ENCODE data around the gene TMEM150C. TPM values are rescaled to one million over a fixed set of nuclear protein-coding genes. Genes with fewer than 3 reads are reported as not detected.
"Not testable (repeated sequence)": the region's sequence is repeated elsewhere in the genome, so short reads cannot be mapped to it uniquely, and the experiment has no call there.

TMEM150C gene
- total RNA-seq, 2 experiments from 2014 or later: not detected

- DNase-seq; H3K27ac Mint-ChIP-seq; H3K9me3 Mint-ChIP-seq; H3K4me3 Mint-ChIP-seq; ATAC-seq (ENCODE audit: low read depth); H3K36me3 Mint-ChIP-seq; POLR2A ChIA-PET: not testable (repeated sequence)
- peaks cover 71% of the 10 kb centered on the region for H3K27me3 Mint-ChIP-seq
- peaks cover 10% of the 10 kb centered on the region for H3K4me1 Mint-ChIP-seq
These were observed 2.6 kb downstream of the TMEM150C start for GRCh38 chr4:82559090-82559734.

DNA sequence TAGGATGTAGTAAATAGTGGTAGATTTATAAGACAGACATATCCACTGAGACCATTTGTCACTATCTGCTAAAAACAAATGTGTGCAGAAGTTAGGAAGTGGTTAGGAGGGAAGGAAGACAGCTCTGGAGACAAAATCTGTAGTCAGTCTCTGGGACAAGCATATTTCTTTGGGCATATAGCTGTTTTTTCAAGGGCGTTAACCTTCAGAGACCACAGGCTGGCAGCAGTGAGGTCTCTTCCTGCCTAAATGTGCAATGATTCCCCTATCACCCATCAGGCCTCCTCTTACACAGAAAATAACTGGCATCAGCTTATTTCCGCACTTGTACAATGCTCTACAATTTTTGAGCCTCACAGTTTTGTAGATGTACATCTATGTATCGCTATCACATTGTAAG lies 6.5 kb downstream of the TMEM150C start:
- no peaks in the 10 kb centered on the region for H3K9me3 Mint-ChIP-seq
- DNase-seq: no peak
- ATAC-seq (ENCODE audit: low read depth): no peak
- H3K27me3 Mint-ChIP-seq: peaks cover 56% of the 10 kb centered on the region
- H3K27ac Mint-ChIP-seq: no peak overlapping the region
- POLR2A ChIA-PET: no interaction called here
- no peaks in the 10 kb centered on the region for H3K36me3 Mint-ChIP-seq
- H3K4me3 Mint-ChIP-seq: no peak overlapping the region
- H3K4me1 Mint-ChIP-seq: no peaks in the 10 kb centered on the region

- DNase-seq (no peak), ATAC-seq (ENCODE audit: low read depth) (no peak)
- H3K4me1 Mint-ChIP-seq: no peaks in the 10 kb centered on the region
- POLR2A ChIA-PET: no interaction called here
- peaks cover 2% of the 10 kb centered on the region for H3K9me3 Mint-ChIP-seq
- H3K4me3 Mint-ChIP-seq: no peak overlapping the region
- H3K27me3 Mint-ChIP-seq: peaks cover 47% of the 10 kb centered on the region
- H3K27ac Mint-ChIP-seq: no peak overlapping the region
- H3K36me3 Mint-ChIP-seq: no peaks in the 10 kb centered on the region
These were observed 8.8 kb downstream of the TMEM150C start for GRCh38 chr4:82553020-82553419.

DNA sequence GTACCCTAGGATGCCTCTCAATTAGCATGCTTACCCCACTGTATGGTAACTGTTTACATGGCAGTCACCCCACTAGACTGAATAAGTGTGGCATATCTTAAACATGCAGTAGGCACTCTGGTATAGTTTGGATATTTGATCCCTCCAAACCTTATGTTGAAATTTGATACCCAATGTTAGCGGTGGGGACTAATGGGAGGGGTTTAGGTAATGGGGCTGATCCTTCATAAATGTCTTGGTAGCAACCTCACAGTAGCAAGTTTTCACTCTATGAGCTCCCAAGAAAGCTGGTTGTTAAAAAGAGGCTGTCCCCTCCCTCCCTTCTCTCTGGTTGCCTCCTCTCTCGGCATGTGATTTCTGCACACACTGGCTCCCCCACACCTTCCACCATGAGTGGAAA lies 10.1 kb downstream of the TMEM150C start:
- peaks cover 6% of the 10 kb centered on the region for H3K9me3 Mint-ChIP-seq
- H3K4me3 Mint-ChIP-seq: no peak overlapping the region
- ATAC-seq (ENCODE audit: low read depth) (no peak), DNase-seq (no peak)
- no peaks in the 10 kb centered on the region for H3K36me3 Mint-ChIP-seq
- peaks cover 38% of the 10 kb centered on the region for H3K27me3 Mint-ChIP-seq
- H3K27ac Mint-ChIP-seq: no peak overlapping the region
- no peaks in the 10 kb centered on the region for H3K4me1 Mint-ChIP-seq
- POLR2A ChIA-PET: no interaction called here

GRCh38 chr4:82547850-82548249 lies 13.9 kb downstream of the TMEM150C start:
- H3K4me1 Mint-ChIP-seq; H3K4me3 Mint-ChIP-seq; ATAC-seq (ENCODE audit: low read depth); H3K9me3 Mint-ChIP-seq; DNase-seq; POLR2A ChIA-PET; H3K36me3 Mint-ChIP-seq; H3K27ac Mint-ChIP-seq: not testable (repeated sequence)
- peaks cover 23% of the 10 kb centered on the region for H3K27me3 Mint-ChIP-seq

GRCh38 chr4:82543131-82543530 lies 18.7 kb downstream of the TMEM150C start:
- H3K36me3 Mint-ChIP-seq: no peaks in the 10 kb centered on the region
- POLR2A ChIA-PET: no interaction called here
- no peak overlapping the region for H3K4me3 Mint-ChIP-seq
- H3K4me1 Mint-ChIP-seq: no peaks in the 10 kb centered on the region
- H3K27ac Mint-ChIP-seq: no peak overlapping the region
- peaks cover 4% of the 10 kb centered on the region for H3K9me3 Mint-ChIP-seq
- peaks cover 23% of the 10 kb centered on the region for H3K27me3 Mint-ChIP-seq
- ATAC-seq (ENCODE audit: low read depth) (no peak), DNase-seq (no peak)

GRCh38 chr4:82542642-82543041 lies 19.1 kb downstream of the TMEM150C start:
- Mint-ChIP-seq H3K27me3 (peaks cover 23% of the 10 kb centered on the region), H3K4me1 (no peaks in the 10 kb centered on the region), H3K9me3 (peaks cover 3% of the 10 kb centered on the region), H3K27ac (no peak overlapping the region), H3K4me3 (no peak overlapping the region), H3K36me3 (no peaks in the 10 kb centered on the region)
- no peak for ATAC-seq (ENCODE audit: low read depth)
- DNase-seq: no peak
- POLR2A ChIA-PET: no interaction called here

DNA sequence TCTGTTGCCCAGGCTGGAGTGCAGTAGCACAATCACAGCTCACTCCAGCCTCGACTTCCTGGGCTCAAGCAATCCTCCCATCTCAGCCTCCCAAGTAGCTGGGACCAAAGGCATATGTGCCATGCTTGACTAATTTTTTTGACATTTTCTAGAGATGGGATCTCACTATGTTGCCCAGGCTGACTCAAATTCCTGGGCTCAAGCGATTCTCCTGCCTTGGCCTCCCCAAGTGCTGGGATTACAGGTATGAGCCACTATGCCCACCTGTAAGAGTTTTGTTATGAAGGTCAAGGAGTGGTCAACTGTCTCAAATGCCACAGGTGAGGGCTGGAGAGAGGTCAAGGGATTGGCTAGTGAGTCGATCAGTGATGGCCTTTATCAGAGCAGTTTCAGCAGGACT lies 32.5 kb downstream of the TMEM150C start:
- H3K4me3 Mint-ChIP-seq: no peak overlapping the region
- no peak for ATAC-seq (ENCODE audit: low read depth)
- no peaks in the 10 kb centered on the region for H3K36me3 Mint-ChIP-seq
- no peak for DNase-seq
- no peaks in the 10 kb centered on the region for H3K4me1 Mint-ChIP-seq
- POLR2A ChIA-PET: no interaction called here
- no peaks in the 10 kb centered on the region for H3K9me3 Mint-ChIP-seq
- peaks cover 7% of the 10 kb centered on the region for H3K27me3 Mint-ChIP-seq
- H3K27ac Mint-ChIP-seq: no peak overlapping the region

DNA sequence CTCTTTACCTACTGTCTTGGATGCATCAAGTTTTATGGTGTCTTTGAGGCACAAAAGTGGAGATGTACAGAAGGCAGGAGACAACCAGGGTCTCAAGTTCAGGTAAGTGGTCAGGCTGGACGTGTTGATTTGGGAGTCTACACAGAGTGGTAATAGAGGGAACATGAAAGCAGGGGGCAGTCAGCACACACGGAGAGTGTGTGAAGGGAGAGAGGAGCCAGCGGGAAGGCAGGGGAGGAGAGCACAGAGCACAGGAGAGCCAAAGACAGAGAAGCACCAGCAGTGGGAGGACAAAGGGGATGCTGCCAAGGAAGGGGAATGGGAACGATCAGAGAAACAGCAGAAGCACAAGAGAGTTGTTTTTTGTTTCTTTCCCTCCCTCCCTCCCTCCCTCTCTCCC lies 32.9 kb downstream of the TMEM150C start:
- Mint-ChIP-seq H3K27ac (no peak overlapping the region), H3K36me3 (no peaks in the 10 kb centered on the region), H3K27me3 (peaks cover 5% of the 10 kb centered on the region), H3K4me3 (no peak overlapping the region), H3K4me1 (no peaks in the 10 kb centered on the region), H3K9me3 (no peaks in the 10 kb centered on the region)
- POLR2A ChIA-PET: no interaction called here
- no peak for ATAC-seq (ENCODE audit: low read depth)
- no peak for DNase-seq

DNA sequence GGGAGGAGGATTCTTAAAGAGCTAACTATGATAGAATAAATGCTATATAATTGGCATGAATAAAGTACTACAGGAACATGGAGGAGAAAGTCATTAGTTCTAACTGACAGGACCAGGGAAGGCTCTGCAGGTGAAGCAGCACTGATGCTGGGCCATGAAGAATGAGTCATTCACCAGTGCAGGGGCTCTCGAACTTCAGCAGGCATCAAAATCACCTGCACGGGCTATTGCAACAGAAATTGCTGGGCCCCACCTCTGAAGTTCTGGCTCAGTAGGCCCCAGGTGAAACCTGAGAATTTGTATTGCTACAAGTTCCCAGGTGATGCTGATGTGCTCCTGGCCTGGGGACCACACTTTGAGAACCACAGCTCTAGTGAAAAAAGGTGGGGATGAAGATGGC lies 33.7 kb downstream of the TMEM150C start:
- Mint-ChIP-seq H3K9me3 (no peaks in the 10 kb centered on the region), H3K4me3 (no peak overlapping the region), H3K27me3 (peaks cover 4% of the 10 kb centered on the region), H3K4me1 (no peaks in the 10 kb centered on the region), H3K36me3 (no peaks in the 10 kb centered on the region), H3K27ac (no peak overlapping the region)
- no peak for ATAC-seq (ENCODE audit: low read depth)
- POLR2A ChIA-PET: no interaction called here
- DNase-seq: no peak

GRCh38 chr4:82525307-82525911 lies 36.4 kb downstream of the TMEM150C start:
- Mint-ChIP-seq H3K27ac (no peak overlapping the region), H3K4me1 (no peaks in the 10 kb centered on the region), H3K27me3 (peaks cover 4% of the 10 kb centered on the region), H3K9me3 (no peaks in the 10 kb centered on the region), H3K4me3 (no peak overlapping the region), H3K36me3 (no peaks in the 10 kb centered on the region)
- no peak for ATAC-seq (ENCODE audit: low read depth)
- no peak for DNase-seq
- POLR2A ChIA-PET: no interaction called here

DNA sequence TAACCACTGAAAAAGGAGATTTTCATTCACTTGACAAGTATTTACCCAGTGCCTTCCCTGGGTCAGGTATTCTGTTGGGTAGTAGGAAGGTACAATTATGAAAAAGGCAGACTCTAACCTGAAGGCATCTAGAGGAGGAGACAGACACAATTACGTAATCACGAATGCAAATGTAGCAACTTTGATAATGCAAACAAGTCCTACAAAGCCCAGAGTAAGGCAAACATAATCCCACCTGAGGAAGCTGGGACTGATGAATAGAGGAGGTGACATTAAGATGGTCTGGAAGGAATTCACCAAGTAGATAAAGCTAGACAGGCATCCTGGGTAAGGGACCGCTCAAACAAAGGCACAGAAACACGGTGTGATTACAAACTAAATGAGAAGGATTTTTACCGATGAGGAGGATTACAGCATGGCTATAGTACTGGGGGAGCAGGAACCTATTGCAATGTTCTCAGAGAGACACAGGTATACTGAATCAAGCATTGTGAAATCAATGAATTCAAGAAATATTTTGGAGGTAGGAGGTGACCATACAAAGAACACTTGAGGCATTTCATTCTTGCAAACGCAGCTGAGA lies 37.1 kb downstream of the TMEM150C start:
- Mint-ChIP-seq H3K4me3 (no peak overlapping the region), H3K4me1 (no peaks in the 10 kb centered on the region), H3K36me3 (no peaks in the 10 kb centered on the region), H3K27ac (no peak overlapping the region), H3K27me3 (peaks cover 4% of the 10 kb centered on the region), H3K9me3 (no peaks in the 10 kb centered on the region)
- POLR2A ChIA-PET: no interaction called here
- no peak for ATAC-seq (ENCODE audit: low read depth)
- no peak for DNase-seq

- H3K4me1 Mint-ChIP-seq: no peaks in the 10 kb centered on the region
These were observed 38.6 kb downstream of the TMEM150C start for GRCh38 chr4:82523179-82523578.

GRCh38 chr4:82522472-82522871 lies 39.3 kb downstream of the TMEM150C start:
- H3K4me3 Mint-ChIP-seq: no peak overlapping the region
- no peak overlapping the region for H3K27ac Mint-ChIP-seq
- no peaks in the 10 kb centered on the region for H3K9me3 Mint-ChIP-seq
- no peaks in the 10 kb centered on the region for H3K4me1 Mint-ChIP-seq
- no peak for ATAC-seq (ENCODE audit: low read depth)
- peaks cover 4% of the 10 kb centered on the region for H3K27me3 Mint-ChIP-seq
- POLR2A ChIA-PET: no interaction called here
- no peak for DNase-seq
- H3K36me3 Mint-ChIP-seq: no peaks in the 10 kb centered on the region

More at GRCh38 chr4:82523179-82523578, 38.6 kb downstream of the TMEM150C start:
- Mint-ChIP-seq H3K36me3 (no peaks in the 10 kb centered on the region), H3K4me3 (no peak overlapping the region), H3K9me3 (no peaks in the 10 kb centered on the region), H3K27me3 (peaks cover 4% of the 10 kb centered on the region), H3K27ac (no peak overlapping the region)
- ATAC-seq (ENCODE audit: low read depth): no peak
- POLR2A ChIA-PET: no interaction called here
- no peak for DNase-seq

All from activated naive CD8-positive, alpha-beta T cell treated with anti-CD3 and anti-CD28 coated beads, Interleukin-2, amount 10 ng/mL, durations not matched to agents 7 days and 5 days (primary cell).